ELR (cell line): Measurements from ENCODE around the gene MCOLN1.
"Not testable (repeated sequence)": the region's sequence is repeated elsewhere in the genome, so short reads cannot be mapped to it uniquely, and the experiment has no call there.

Experiments used
- DNase-seq: peaks from one replicate; pipeline ENCODE4 v3.0.0-alpha.2; 2015; ENCODE audit warnings: low read depth

MCOLN1 gene

DNA sequence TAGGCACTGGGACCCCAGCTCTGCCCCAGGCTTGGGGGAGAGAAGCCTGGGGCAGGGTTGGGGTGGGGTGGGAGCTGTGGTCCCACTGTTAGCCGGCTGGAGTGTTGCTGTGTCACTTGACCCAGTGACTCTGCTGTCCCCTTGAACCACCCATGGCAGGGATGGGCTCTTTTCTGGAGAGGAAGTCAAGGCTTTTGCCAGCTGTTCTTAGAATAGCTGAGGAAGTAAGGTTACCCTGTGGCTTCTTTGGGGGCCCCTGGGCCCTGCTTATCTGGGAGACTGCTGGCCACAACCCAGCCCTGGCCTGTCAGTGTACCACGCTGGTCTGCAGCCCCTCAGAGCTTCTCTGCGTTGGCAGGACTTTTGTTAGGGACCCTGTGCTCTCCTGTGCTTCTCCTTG is 22.2 kb downstream of the MCOLN1 start:
- DNase-seq: no peak

DNA sequence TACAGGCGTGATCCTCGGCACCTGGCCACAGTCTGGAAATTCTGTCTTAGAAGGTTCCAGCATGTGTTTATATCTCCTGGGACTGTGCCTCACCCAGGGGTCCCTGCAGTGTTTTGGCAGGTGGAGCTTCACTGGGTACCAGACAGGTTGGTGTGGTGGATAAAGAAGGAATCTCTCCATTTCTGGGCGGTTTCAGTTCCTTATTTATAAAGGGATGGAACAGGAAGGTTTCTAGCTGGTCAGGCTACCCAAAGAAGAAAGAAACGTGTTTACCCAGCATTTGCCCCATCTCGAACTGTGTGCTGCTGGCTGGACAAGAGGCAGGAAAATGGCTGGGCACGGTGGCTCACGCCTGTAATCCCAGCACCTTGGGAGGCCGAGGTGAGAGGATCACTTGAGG is 22.9 kb downstream of the MCOLN1 start:
- no peak for DNase-seq

DNA sequence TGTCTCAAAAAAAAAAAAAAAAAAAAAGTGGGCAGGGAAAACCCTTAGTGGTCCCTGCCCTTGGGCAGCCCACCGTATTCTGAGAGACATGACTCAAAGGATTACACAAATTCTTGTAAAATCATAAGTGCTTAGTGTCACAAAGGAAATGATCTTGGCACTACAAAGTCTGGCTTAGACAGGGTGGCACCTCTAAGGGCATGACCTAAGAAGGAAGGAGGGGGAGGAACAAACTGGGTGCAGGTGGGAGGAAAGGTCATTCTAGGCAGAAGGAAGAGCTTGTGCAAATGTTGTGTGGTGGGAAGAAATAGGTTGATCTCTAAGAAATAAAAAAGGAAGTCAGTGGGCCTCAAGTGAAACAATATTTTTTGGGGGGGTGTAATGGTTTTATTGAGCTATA is 23.5 kb downstream of the MCOLN1 start:
- DNase-seq: no peak

DNA sequence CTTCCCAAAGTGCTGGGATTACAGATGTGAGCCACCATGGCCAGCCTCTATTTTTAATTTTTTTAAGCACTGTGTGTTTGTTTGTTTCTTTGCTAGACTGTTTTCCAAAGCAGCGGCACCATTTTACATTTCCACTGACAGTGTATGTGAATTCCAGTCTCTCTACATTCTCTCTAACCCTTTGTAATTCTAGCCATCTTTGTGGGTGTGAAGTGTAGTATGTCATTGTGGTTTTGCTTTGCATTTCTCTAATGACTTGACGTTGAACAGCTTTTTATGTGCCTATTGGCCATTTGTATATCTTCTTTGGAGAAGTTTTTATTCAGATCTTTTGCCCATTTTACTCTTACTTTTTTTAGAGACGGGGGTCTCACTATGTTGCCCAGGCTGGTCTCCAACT is 24.7 kb downstream of the MCOLN1 start:
- DNase-seq: no peak

DNA sequence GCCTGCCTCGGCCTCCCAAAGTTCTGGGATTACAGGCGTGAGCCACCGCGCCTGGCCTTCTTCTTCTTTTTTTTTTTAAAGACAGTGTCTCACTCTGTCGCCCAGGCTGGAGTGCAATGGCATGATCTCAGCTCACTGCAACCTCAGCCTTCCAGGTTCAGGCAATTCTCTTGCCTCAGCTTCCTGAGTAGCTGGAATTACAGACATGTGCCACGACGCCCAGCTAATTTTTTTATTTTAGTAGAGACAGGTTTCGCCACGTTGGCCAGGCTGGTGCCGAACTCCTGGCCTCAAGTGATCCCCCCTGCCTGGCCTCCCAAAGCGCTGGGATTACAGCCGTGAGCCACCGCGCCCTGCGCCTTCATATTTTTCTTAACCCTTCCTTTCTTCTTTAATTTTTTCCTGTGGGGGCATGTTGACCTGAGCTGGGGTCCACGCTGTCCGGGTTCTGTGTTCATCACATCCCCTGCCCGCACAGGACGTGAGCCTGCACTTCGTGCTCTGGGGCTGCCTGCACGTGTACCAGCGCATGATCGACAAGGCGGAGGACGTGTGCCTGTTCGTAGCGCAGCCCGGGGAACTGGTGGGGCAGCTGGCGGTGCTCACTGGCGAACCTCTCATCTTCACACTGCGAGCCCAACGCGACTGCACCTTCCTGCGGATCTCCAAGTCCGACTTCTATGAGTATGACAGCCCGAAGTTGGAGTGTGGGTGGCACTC is 27.2 kb downstream of the MCOLN1 start:
- no peak for DNase-seq

DNA sequence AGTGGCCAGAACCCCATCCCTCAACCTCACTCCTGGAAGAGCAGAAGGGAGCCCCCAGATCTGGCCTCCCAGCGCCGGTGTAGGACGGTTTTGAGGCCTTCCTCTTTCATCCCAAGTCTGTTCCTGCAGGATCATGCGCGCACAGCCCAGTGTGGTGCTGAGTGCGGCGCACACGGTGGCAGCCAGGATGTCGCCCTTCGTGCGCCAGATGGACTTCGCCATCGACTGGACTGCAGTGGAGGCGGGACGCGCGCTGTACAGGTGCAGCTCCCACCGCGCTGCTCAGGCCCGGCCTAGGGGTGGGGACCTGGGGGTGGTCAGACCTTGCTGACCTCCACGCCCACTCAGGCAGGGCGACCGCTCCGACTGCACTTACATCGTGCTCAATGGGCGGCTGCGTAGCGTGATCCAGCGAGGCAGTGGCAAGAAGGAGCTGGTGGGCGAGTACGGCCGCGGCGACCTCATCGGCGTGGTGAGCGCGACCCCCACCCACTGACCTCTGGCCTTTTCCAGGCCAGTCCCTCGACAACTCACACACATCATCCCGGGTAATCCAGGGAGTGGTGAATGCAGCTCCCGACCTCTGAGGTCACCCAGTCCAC is 27.8 kb downstream of the MCOLN1 start:
- DNase-seq: no peak

DNA sequence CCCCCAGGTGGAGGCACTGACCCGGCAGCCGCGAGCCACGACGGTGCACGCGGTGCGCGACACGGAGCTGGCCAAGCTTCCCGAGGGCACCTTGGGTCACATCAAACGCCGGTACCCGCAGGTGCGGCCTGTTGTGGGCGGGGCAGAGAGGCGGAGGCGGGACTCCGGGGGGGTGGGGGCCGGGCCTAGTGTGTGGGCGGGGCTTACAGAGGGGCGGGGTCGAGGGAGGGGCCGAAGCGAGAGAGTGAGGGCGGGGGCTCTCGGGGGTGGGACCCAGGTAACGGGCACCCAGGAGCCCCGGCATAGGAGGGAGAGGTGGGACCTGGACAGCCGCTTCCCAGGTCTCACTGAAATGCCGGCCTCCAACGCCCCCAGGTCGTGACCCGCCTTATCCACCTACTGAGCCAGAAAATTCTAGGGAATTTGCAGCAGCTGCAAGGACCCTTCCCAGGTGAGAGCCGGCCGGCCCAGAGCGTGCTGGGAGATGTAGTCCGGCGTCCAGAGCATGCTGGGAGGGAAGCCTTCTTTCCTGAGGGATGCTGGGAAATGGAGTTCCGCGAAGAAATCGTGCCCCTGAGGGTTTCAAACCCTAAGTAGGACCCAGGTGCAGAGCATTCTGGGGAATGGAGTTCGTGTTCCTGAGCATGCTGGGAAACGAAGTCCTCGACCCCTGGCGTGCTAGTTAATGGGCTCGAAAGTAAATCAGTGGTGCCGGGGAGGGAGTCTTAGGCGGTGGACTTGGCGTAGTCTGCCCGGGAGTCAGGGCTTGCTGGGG is 28.8 kb downstream of the MCOLN1 start:
- peak; percentile 52 for DNase-seq

DNA sequence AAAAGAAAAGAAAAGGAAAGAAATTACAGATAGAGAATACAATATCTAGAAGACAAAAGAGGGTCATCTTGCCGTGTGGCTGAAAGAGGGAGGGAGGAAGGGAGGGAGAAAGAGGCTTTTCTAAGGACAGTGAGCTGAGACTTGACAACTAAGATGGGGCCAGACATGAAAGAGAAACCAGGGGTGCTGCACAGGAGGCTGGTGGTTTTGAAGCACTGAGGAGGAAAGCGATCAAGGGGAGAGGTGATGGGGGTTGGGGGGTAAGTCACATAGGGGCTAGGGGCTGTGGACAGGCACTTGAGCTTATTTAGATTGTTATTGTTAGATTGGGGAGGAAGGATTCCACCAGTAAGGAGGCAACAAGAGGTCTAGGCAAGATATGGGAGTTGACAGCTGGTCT is 30.4 kb downstream of the MCOLN1 start:
- DNase-seq: no peak

DNA sequence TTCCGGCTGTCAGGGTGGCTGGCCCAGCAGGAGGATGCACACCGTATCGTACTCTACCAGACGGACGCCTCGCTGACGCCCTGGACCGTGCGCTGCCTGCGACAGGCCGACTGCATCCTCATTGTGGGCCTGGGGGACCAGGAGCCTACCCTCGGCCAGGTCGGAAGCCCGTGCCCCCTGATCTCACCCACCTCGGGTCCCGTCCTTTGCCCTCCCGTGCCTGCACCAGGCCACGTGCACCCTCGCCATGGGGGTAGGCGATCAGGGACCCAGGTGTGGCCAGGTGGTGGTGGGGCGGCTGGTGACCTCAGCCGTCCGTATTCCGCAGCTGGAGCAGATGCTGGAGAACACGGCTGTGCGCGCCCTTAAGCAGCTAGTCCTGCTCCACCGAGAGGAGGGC is 32.1 kb downstream of the MCOLN1 start:
- no peak for DNase-seq

DNA sequence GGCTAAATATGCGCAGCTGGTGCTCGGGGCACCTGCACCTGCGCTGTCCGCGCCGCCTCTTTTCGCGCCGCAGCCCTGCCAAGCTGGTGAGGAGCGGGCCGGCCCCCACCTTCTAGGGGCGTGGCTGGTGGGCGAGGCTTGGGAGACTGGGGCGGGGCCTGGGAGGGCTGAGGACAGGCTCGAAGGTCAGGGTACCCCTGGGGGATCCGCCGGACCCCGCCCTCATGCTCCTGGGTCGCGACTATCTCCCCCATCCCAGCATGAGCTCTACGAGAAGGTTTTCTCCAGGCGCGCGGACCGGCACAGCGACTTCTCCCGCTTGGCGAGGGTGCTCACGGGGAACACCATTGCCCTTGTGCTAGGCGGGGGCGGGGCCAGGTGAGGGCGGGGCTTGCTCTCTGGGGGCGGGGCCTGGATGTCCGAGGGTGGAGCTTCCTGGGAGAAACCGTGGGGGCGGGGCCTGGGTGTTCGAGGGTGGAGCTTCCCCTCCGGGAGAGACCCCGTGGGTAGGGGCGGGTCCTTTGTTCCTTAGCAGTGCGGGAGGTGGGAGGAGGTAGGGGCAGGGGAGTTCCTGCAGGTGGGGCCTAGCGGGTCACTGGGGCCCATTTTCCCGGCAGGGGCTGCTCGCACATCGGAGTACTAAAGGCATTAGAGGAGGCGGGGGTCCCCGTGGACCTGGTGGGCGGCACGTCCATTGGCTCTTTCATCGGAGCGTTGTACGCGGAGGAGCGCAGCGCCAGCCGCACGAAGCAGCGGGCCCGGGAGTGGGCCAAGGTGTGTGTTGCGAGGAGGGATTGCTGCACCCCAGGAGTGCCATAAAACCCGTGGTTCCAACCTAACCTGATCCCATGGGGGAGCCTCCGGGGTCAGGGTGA is 32.8 kb downstream of the MCOLN1 start:
- DNase-seq: peak; percentile 30

DNA sequence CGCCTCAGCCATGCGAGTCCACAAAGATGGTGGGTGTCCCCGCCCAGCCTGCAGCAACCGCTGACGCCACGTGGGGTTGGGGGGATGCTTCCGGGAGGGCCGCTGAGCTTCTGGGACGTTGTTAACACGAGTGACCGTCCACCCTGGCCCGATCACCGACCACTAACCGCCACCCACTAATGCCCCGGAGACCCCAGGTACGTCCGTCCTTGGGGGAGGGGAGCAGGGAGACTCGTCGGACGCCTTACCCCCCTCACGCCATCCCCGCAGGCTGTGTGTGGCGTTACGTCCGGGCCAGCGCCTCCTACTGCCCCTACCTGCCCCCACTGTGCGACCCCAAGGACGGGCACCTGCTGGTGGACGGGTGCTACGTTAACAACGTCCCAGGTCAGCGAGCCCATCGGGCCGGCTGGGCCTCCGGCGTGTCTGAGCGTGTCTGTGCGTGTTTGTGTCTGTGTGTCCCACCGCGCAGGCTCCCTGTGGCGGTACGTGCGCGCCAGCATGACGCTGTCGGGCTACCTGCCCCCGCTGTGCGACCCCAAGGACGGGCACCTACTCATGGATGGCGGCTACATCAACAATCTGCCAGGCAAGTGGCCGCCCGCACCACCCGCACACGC is 34.4 kb downstream of the MCOLN1 start:
- no peak for DNase-seq

DNA sequence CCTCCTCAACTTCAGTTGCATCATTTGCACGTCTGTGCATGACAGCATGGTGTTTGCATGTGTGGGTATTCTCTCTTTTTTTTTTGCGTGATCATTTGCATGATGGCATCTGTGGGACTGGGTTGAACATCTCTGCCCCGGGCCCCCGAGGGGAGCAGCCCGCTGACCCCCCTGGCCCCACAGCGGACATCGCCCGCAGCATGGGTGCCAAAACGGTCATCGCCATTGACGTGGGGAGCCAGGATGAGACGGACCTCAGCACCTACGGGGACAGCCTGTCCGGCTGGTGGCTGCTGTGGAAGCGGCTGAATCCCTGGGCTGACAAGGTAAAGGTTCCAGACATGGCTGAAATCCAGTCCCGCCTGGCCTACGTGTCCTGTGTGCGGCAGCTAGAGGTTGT is 36.2 kb downstream of the MCOLN1 start:
- DNase-seq: no peak

DNA sequence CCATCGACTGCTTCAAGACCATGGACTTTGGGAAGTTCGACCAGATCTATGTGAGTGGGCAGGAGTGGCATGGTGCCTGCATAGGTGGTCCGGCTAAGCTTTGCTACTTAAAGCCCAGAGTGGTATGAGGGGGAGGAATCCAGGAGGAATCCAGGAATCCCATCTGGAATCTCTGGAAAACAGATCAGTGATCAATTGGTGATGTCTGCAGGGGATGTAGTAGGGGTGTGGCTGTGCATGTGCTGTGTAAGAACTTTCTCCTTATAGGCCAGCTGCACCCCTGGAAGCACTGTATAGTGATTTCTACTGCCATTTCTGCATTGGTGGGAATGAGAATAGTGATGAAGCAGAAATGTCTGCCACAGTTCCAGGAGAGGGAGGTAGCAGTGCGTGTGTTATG is 36.7 kb downstream of the MCOLN1 start:
- no peak for DNase-seq

DNA sequence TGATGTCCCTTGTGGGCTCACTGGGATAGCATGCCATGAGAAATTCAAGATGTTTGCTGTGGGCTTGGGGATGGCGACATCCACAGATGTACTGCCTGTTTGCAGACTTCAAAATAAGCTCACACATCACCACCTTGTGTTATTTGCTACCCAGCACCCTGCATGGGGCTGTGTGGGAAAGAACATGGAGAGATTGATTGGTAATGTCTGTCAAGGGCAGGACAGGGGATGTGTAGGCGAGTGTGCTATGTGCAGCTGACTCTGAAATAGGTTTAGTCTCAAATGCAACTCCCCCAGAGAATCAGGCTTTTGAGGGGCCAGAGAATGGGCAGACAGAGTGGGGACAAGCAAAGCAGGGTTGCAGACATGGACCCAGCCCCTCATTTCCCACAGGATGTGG is 37.8 kb downstream of the MCOLN1 start:
- DNase-seq: no peak

DNA sequence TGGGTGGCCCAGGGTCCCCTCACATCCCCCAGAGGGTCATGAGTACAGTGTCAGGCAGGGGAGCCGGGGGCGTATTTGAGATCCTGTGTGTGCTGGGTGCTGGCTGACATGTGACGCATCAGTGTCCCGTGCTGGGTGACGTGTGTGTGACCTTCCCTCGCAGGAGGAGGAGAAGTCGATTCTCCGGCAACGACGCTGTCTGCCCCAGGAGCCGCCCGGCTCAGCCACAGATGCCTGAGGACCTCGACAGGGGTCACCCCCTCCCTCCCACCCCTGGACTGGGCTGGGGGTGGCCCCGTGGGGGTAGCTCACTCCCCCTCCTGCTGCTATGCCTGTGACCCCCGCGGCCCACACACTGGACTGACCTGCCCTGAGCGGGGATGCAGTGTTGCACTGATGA is 38.9 kb downstream of the MCOLN1 start:
- DNase-seq: no peak

DNA sequence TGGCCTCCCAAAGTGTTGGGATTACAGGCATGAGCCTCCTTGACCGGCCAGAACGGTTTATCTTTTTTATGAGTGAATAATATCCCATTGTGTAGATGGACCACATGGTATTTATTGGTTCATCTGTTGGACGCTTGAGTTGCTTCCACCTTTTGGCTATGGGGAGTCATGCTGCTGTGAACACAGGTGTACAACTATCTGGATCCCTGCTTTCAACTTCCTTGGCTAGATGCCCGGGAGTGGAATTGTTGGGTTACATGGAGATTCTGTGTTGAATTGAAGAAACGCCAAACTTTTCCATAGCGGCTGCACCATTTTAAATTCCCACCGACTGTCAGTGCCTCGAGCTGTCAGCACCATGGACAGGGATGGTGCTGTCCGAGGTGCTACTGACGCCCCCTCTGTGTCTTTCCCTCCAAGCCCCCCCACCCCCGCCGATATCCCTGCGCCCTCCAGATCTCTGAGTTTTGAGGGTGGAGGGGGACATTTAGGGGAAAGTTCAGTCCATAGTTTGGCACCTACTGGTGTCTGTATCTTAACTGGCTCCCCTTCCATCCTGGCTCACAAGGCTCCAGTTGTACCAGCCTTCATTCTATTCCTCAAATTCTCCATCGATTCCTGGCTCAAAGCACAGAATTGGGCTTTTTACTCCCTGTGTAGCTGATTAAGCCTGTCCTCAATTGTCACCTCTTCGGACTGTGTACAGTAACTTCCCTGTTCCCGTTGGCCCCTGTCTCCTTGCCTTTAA is 40.4 kb downstream of the MCOLN1 start:
- DNase-seq: no peak

DNA sequence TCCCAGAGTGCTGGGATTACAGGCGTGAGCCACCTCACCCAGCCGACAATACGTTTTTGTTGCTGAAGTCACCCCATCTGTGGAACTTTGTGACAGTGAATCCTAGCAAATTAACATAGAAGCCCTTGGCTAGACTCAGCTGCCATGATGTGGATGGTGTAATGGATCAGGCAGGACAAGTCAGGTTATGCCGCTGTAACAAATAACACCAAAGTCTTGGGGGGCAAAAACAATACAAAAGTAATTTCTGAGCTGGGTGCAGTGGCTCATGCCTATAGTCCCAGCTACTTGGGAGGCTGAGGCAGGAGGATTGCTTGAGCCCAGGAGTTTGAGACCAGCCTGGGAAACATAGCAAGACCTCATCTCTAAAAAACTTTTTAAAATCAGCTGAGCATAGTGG is 42.4 kb downstream of the MCOLN1 start:
- DNase-seq: no peak

DNA sequence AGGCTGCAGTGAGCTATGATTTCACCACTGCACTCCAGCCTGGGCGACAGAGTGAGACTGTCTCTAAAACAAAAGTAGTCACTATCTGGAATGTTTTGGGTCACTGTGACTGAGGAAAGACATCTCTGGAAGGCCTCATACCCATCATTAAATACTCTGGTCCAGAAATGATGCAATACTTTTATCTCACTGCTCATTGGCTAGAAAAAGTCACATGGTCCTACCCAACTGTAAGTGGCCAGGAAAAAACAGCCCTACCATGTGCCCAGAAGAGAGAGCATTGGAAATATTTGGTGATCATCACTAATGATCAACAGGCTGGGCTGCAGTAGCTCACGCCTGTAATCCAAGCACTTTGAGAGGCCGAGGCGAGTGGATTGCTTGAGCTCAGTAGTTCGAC is 42.9 kb downstream of the MCOLN1 start:
- no peak for DNase-seq

DNA sequence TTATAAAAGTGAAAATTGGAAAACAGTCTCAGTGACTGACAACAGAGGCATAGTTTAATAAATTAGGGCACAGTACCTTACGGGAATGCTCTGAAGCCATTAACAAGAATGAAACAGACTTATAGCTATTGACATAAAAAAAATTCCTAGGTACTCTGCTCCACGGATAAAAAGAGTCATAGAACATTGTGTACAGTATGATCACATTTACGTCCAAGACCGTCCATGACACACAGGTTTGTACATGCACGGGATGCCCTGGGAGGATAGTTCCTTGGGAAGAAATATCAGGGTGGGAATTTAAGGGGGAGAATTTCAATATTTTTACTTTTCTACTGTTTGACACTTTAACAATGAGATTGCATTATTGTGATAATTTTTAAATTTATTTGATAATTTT is 48.3 kb downstream of the MCOLN1 start:
- no peak for DNase-seq

DNA sequence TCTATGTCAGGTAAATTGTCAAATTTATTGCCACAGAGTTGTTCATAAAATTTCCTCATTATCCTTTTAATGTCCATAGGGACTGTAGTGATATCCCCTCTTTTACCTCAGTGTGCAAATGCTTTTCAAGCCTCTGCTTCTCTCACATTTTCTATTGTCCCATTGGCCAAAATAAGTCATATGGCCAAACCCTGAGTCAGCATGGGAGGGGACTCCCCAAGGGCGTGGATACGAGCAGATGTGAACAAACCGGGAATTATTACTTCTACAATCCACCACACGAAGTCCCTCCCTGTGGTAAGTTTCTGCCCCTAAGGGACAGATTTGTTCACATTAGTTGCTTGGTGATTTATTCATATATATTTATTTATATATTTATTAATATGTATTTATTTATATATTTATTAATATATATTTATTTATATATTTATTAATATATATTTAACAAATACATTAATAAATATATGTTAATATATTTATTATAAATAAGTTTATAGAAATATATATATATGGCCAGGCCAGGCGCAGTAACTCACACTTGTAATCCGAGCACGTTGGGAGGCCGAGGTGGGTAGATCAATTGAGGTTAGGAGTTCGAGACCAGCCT is 53.1 kb downstream of the MCOLN1 start:
- peak; percentile 62 for DNase-seq

DNA sequence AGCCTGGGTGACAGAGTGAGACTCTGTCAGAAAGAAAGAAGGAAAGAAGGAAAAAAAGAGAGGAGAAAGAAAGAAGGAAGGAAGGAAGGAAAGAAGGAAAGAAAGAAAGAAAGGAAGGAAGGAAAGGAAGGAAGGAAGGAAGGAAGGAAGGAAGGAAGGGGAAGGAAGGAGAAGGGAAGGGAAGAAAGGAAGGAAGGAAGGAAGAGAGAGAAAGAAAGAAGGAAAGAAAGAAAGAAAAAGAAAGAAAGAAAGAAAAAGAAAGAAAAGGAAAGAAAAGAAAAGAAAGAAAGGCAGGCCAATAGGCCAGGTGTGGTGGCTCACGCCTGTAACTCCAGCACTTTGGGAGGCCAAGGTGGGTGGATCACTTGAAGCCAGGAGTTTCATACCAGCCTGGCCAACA is 55.0 kb downstream of the MCOLN1 start:
- not testable (repeated sequence) for DNase-seq
